ENCODE results near the gene GTPBP1.

GTPBP1 gene

GRCh38 chr22:38705235-38706100, at the start of gene GTPBP1:
Gene GTPBP1, plus strand, starts transcription at chr22:38705944. Its CDS starts 12 bp downstream, at chr22:38705956.
- FAIRE-seq, result peak; percentile 97

GRCh38 chr22:38656256-38657044, 49.3 kb upstream of the GTPBP1 start, which contains the start of the genes CBY1 and FAM227A:
Gene CBY1, plus strand, starts transcription at chr22:38656638. Its CDS starts 11,417 bp downstream, at chr22:38668055.
Gene FAM227A, minus strand, starts transcription at chr22:38656392. Its CDS starts 6,224 bp downstream, at chr22:38650168.
- no peak for FAIRE-seq

GRCh38 chr22:38657045-38657909, 48.5 kb upstream of the GTPBP1 start:
- no peak for FAIRE-seq

GRCh38 chr22:38674888-38675287, 30.9 kb upstream of the GTPBP1 start:
- no peak for FAIRE-seq

GRCh38 chr22:38675833-38676232, 29.9 kb upstream of the GTPBP1 start:
- no peak for FAIRE-seq

GRCh38 chr22:38681582-38682335, 24.0 kb upstream of the GTPBP1 start, which contains the start of gene TOMM22:
Gene TOMM22, plus strand, starts transcription at chr22:38681957. Its CDS starts 22 bp downstream, at chr22:38681979.
- FAIRE-seq, result no peak

- no peak for FAIRE-seq
Observed at GRCh38 chr22:38684895-38685294, 20.8 kb upstream of the GTPBP1 start.

- FAIRE-seq, result no peak
Observed at GRCh38 chr22:38685761-38686160, 20.0 kb upstream of the GTPBP1 start.

- FAIRE-seq, result no peak
Observed at GRCh38 chr22:38689651-38690050, 16.1 kb upstream of the GTPBP1 start.

- FAIRE-seq, result no peak
Observed at GRCh38 chr22:38694049-38694448, 11.7 kb upstream of the GTPBP1 start.

- no peak for FAIRE-seq
Observed at GRCh38 chr22:38694940-38695339, 10.8 kb upstream of the GTPBP1 start.

- FAIRE-seq, result no peak
Observed at GRCh38 chr22:38696606-38697424, 8.9 kb upstream of the GTPBP1 start.

- no peak for FAIRE-seq
Observed at GRCh38 chr22:38697425-38698089, 8.2 kb upstream of the GTPBP1 start.

- FAIRE-seq, result no peak
Observed at GRCh38 chr22:38698407-38699094, 7.2 kb upstream of the GTPBP1 start.

GRCh38 chr22:38699143-38699542, 6.6 kb upstream of the GTPBP1 start:
- no peak for FAIRE-seq

GRCh38 chr22:38699784-38700183, 6.0 kb upstream of the GTPBP1 start:
- no peak for FAIRE-seq

- FAIRE-seq, result no peak
Observed at GRCh38 chr22:38700270-38700788, 5.4 kb upstream of the GTPBP1 start.

- FAIRE-seq, result no peak
Observed at GRCh38 chr22:38700789-38701628, 4.7 kb upstream of the GTPBP1 start, which contains the start of gene JOSD1. Gene JOSD1, minus strand, starts transcription at chr22:38700943. Its CDS starts 956 bp downstream, at chr22:38699987.

Data from colon (tissue), 2 donors.